KMS-11 (cell line): ENCODE measurements around the gene PRMT7.
A peak's percentile ranks its signal among the peaks of the same experiment; 100 is the strongest.

ENCODE experiments used
- H2AFZ ChIP-seq: fragments of 200-600 bp; sonication (generic); 2 replicates; pipeline ENCODE4 v1.6.1; 2016; ENCODE audit warnings: antibody characterized with exemption, mixed run types, low read depth
- H3K27ac ChIP-seq: fragments of 200-600 bp; sonication (generic); 2 replicates; pipeline ENCODE4 v1.6.1; 2016; ENCODE audit warnings: mild to moderate bottlenecking, mixed run types
- H3K27me3 ChIP-seq: fragments of 200-600 bp; sonication (generic); 2 replicates; pipeline ENCODE4 v1.6.1; 2017; ENCODE audit warnings: mild to moderate bottlenecking, low read depth, mixed run types, moderate library complexity; ENCODE audit not compliant: insufficient read depth
- H3K36me3 ChIP-seq: fragments of 200-600 bp; sonication (generic); 2 replicates; pipeline ENCODE4 v1.6.1; 2017; ENCODE audit warnings: mild to moderate bottlenecking, mixed run types; ENCODE audit not compliant: insufficient read depth
- H3K4me1 ChIP-seq: fragments of 200-600 bp; sonication (generic); 2 replicates; pipeline ENCODE4 v1.6.1; 2016; ENCODE audit warnings: mild to moderate bottlenecking, low read depth, mixed run types; ENCODE audit not compliant: poor library complexity, severe bottlenecking
- H3K4me2 ChIP-seq: fragments of 200-600 bp; sonication (generic); 2 replicates; pipeline ENCODE4 v1.7.0; 2016; ENCODE audit warnings: mild to moderate bottlenecking, mixed run types
- H3K4me3 ChIP-seq: fragments of 200-600 bp; sonication (generic); IDR thresholded peaks from 2 replicates; pipeline ENCODE4 v1.6.1; 2017; ENCODE audit warnings: low read depth, low read length, mixed read lengths; ENCODE audit not compliant: insufficient read depth
- H3K79me2 ChIP-seq: fragments of 200-600 bp; sonication (generic); 2 replicates; pipeline ENCODE4 v1.6.1; 2016; ENCODE audit warnings: low read depth, mixed run types; ENCODE audit not compliant: insufficient read depth
- H3K9ac ChIP-seq: fragments of 200-600 bp; sonication (generic); 2 replicates; pipeline ENCODE4 v1.6.1; 2016; ENCODE audit warnings: mild to moderate bottlenecking, mixed run types
- H4K20me1 ChIP-seq: fragments of 200-600 bp; sonication (generic); 2 replicates; pipeline ENCODE4 v1.6.1; 2016; ENCODE audit warnings: mild to moderate bottlenecking, mixed run types; ENCODE audit not compliant: insufficient read depth
- CTCF ChIP-seq: fragments of 200-600 bp; sonication (generic); conservative IDR thresholded peaks from 2 replicates; pipeline ENCODE4 v1.6.1; 2017; ENCODE audit warnings: low read depth, mild to moderate bottlenecking, antibody characterized with exemption, low read length, moderate library complexity, mixed read lengths

PRMT7 gene

GRCh38 chr16:68272507-68273209 lies 38.2 kb upstream of the PRMT7 start:
- H3K27me3 ChIP-seq: no peaks in the 10 kb centered on the region

GRCh38 chr16:68273459-68273858 lies 37.4 kb upstream of the PRMT7 start:
- Histone ChIP-seq H3K9ac (no peak overlapping the region), H3K27ac (no peak overlapping the region), H3K4me3 (no peak overlapping the region), H3K36me3 (peaks cover 3% of the 10 kb centered on the region; the same call in 1 of the 2 replicates), H4K20me1 (peaks cover 22% of the 10 kb centered on the region), H3K27me3 (no peaks in the 10 kb centered on the region), H3K79me2 (peaks cover 63% of the 10 kb centered on the region), H3K4me1 (peaks cover 68% of the 10 kb centered on the region), H3K4me2 (no peak overlapping the region), H2AFZ (no peak overlapping the region)
- no peak for TF ChIP-seq CTCF

More at GRCh38 chr16:68272507-68273209, 38.2 kb upstream of the PRMT7 start:
- peaks cover 3% of the 10 kb centered on the region; the same call in 1 of the 2 replicates for H3K36me3 ChIP-seq
- H4K20me1 ChIP-seq: peaks cover 27% of the 10 kb centered on the region
- H3K9ac ChIP-seq: no peak overlapping the region
- H3K4me3 ChIP-seq: no peak overlapping the region
- peak overlapping the region; percentile 2; the same call in 1 of the 2 replicates for H3K4me2 ChIP-seq
- H3K27ac ChIP-seq: peak overlapping the region; percentile 18; the same call in 1 of the 2 replicates
- H3K79me2 ChIP-seq: peaks cover 71% of the 10 kb centered on the region
- H3K4me1 ChIP-seq: peaks cover 76% of the 10 kb centered on the region
- no peak for TF ChIP-seq CTCF
- no peak overlapping the region for H2AFZ ChIP-seq

GRCh38 chr16:68273896-68274295 lies 36.9 kb upstream of the PRMT7 start:
- Histone ChIP-seq H4K20me1 (peaks cover 22% of the 10 kb centered on the region), H3K4me2 (no peak overlapping the region)

GRCh38 chr16:68274441-68274840 lies 36.4 kb upstream of the PRMT7 start:
- Histone ChIP-seq H3K4me1 (peaks cover 61% of the 10 kb centered on the region), H4K20me1 (peaks cover 17% of the 10 kb centered on the region; the same call in 1 of the 2 replicates), H3K36me3 (peaks cover 3% of the 10 kb centered on the region; the same call in 1 of the 2 replicates), H3K27me3 (no peaks in the 10 kb centered on the region), H3K4me2 (no peak overlapping the region), H2AFZ (no peak overlapping the region), H3K9ac (no peak overlapping the region; the same call in 1 of the 2 replicates), H3K27ac (no peak overlapping the region), H3K79me2 (peaks cover 57% of the 10 kb centered on the region), H3K4me3 (no peak overlapping the region)
- TF ChIP-seq CTCF: no peak

More at GRCh38 chr16:68273896-68274295, 36.9 kb upstream of the PRMT7 start:
- H3K4me1 ChIP-seq: peaks cover 67% of the 10 kb centered on the region
- H2AFZ ChIP-seq: no peak overlapping the region
- no peak overlapping the region; the same call in 1 of the 2 replicates for H3K9ac ChIP-seq
- no peak overlapping the region for H3K27ac ChIP-seq
- H3K27me3 ChIP-seq: no peaks in the 10 kb centered on the region
- peaks cover 3% of the 10 kb centered on the region; the same call in 1 of the 2 replicates for H3K36me3 ChIP-seq
- H3K79me2 ChIP-seq: peaks cover 58% of the 10 kb centered on the region
- no peak overlapping the region for H3K4me3 ChIP-seq
- no peak for TF ChIP-seq CTCF
